Measurements from ENCODE around the gene EEF1AKMT4.

The EEF1AKMT4 gene

DNA sequence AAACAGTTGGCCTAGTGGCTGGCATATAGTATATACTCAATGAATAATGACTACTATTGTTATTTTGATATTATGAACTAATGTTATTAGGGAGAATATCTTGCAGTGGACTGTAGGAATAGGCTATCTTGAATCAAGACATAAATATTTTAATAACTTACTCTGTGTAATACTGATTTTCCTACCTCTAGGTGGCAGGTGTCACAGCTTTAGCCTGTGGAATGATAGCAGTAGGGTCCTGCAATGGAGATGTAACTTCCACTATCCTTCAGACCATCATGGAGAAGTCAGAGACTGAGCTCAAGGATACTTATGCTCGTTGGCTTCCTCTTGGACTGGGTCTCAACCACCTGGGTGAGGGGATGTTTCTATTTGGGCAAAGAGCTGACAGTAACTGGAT is 56.1 kb downstream of the EEF1AKMT4 start:
- no peak for DNase-seq

- DNase-seq = no peak
These were observed 57.0 kb downstream of the EEF1AKMT4 start for GRCh38 chr3:184306341-184306972.

GRCh38 chr3:184307915-184308314 is 58.4 kb downstream of the EEF1AKMT4 start:
- DNase-seq = no peak

Data from activated CD4-positive, CD25-positive, alpha-beta regulatory T cell treated with anti-CD3 and anti-CD28 coated beads, Interleukin-2, amount 50 U/mL, for 72 hours (primary cell).